ENCODE data around the gene TOP3B. TPM values are rescaled to one million over a fixed set of nuclear protein-coding genes. Genes with fewer than 3 reads are reported as not detected.
"Not testable (repeated sequence)": the region's sequence is repeated elsewhere in the genome, so short reads cannot be mapped to it uniquely, and the experiment has no call there.

TOP3B gene
- total RNA-seq, 1 donor from 2014 or later = 27.9 TPM

- Histone ChIP-seq H3K27me3 (ENCODE audit: control insufficient read depth, insufficient read depth, low read length) (no peaks in the 10 kb centered on the region), H3K4me3 (ENCODE audit: low read depth, low read length) (no peak overlapping the region), H3K36me3 (ENCODE audit: control insufficient read depth, insufficient read depth, low read length) (no peaks in the 10 kb centered on the region)
- no peak for TF ChIP-seq CTCF (IDR thresholded peaks at IDR 0.05; ENCODE audit: insufficient read depth, low read length, severe bottlenecking)
- DNase-seq (ENCODE audit: low read depth) (no peak), FAIRE-seq (no peak)
Measured at GRCh38 chr22:21918466-21919185, 64.0 kb downstream of the TOP3B start.

- no peak for FAIRE-seq
- no peak for DNase-seq (ENCODE audit: low read depth)
- H3K4me3 ChIP-seq (ENCODE audit: low read depth, low read length) = no peak overlapping the region
- no peaks in the 10 kb centered on the region for H3K36me3 ChIP-seq (ENCODE audit: control insufficient read depth, insufficient read depth, low read length)
- no peak for TF ChIP-seq CTCF (IDR thresholded peaks at IDR 0.05; ENCODE audit: insufficient read depth, low read length, severe bottlenecking)
- H3K27me3 ChIP-seq (ENCODE audit: control insufficient read depth, insufficient read depth, low read length) = no peaks in the 10 kb centered on the region
Measured at GRCh38 chr22:21917959-21918261, 64.7 kb downstream of the TOP3B start.

GRCh38 chr22:21917181-21917958 is 65.2 kb downstream of the TOP3B start:
- Histone ChIP-seq H3K36me3 (ENCODE audit: control insufficient read depth, insufficient read depth, low read length) (no peaks in the 10 kb centered on the region), H3K27me3 (ENCODE audit: control insufficient read depth, insufficient read depth, low read length) (no peaks in the 10 kb centered on the region), H3K4me3 (ENCODE audit: low read depth, low read length) (no peak overlapping the region)
- FAIRE-seq = no peak
- no peak for TF ChIP-seq CTCF (IDR thresholded peaks at IDR 0.05; ENCODE audit: insufficient read depth, low read length, severe bottlenecking)
- no peak for DNase-seq (ENCODE audit: low read depth)

DNA sequence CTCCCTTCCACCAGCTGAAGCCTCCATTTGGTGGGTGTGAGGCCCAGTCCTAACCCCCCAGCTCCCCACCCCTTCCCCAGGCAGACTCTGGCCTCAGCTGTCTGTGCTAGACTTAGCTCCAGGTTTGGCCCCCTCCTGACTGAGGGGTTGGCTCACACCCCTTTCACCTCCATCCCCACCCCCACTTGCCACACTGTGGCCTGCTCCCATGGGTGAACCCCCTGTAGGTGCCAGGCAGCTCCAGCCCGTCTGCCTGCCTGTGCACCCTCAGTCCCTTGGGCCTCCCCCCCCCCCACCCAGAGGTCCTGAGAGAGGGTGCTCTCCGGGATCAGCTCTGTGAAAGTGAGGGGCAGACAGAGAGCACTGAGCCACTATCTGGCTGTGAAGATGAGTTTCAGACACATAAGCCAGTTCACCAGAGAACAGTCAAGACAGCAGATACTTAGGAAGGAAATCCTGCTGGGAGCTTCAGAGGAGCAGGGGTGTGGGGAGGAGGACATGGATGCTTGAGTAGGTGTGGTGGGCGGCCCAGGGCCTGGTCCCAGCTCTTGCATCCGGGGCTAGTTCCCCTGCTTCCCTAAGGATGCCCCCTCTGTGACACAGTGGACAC is 66.2 kb downstream of the TOP3B start:
- Histone ChIP-seq H3K36me3 (ENCODE audit: control insufficient read depth, insufficient read depth, low read length) (no peaks in the 10 kb centered on the region), H3K4me3 (ENCODE audit: low read depth, low read length) (no peak overlapping the region), H3K27me3 (ENCODE audit: control insufficient read depth, insufficient read depth, low read length) (no peaks in the 10 kb centered on the region)
- TF ChIP-seq CTCF (IDR thresholded peaks at IDR 0.05; ENCODE audit: insufficient read depth, low read length, severe bottlenecking) = no peak
- FAIRE-seq (no peak), DNase-seq (ENCODE audit: low read depth) (no peak)

- no peak for DNase-seq (ENCODE audit: low read depth)
- TF ChIP-seq CTCF (IDR thresholded peaks at IDR 0.05; ENCODE audit: insufficient read depth, low read length, severe bottlenecking) = no peak
- Histone ChIP-seq H3K4me3 (ENCODE audit: low read depth, low read length) (no peak overlapping the region), H3K27me3 (ENCODE audit: control insufficient read depth, insufficient read depth, low read length) (no peaks in the 10 kb centered on the region), H3K36me3 (ENCODE audit: control insufficient read depth, insufficient read depth, low read length) (no peaks in the 10 kb centered on the region)
- FAIRE-seq = no peak
Measured at GRCh38 chr22:21915624-21916308, 66.8 kb downstream of the TOP3B start.

DNA sequence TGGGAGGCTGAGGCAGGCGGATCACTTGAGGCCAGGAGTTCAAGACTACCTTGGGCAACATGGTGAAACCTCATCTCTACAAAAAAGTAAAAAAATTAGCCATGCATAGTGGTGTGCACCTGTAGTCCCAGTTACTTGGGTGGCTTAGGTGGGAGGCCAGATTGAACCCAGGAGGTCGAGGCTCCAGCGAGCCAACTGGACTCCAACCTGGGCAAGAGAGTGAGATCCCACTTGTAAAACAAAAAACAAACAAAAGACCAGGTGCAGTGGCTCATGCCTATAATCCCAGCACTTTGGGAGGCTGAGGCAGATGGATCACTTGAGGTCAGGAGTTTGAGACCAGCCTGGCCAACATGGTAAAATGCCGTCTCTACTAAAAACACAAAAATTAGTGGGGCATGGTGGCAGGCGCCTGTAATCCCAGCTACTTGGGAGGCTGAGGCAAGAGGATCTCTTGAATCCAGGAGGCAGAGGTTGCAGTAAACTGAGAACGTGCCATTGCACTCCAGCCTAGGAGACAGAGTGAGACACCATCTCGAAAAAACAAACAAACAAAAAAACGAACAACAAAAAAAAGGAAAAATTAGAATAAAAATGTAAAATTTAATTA is 68.4 kb downstream of the TOP3B start:
- FAIRE-seq; H3K36me3 ChIP-seq (ENCODE audit: control insufficient read depth, insufficient read depth, low read length); H3K27me3 ChIP-seq (ENCODE audit: control insufficient read depth, insufficient read depth, low read length); H3K4me3 ChIP-seq (ENCODE audit: low read depth, low read length); DNase-seq (ENCODE audit: low read depth): not testable (repeated sequence)

GRCh38 chr22:21910367-21910766 is 72.2 kb downstream of the TOP3B start:
- H3K36me3 ChIP-seq (ENCODE audit: control insufficient read depth, insufficient read depth, low read length); H3K27me3 ChIP-seq (ENCODE audit: control insufficient read depth, insufficient read depth, low read length); FAIRE-seq; H3K4me3 ChIP-seq (ENCODE audit: low read depth, low read length): not testable (repeated sequence)
- DNase-seq (ENCODE audit: low read depth) = peak; percentile 5

Measured in bronchial epithelial cell (primary cell).